ENCODE results near the gene DDC.
"Not testable (repeated sequence)": the region's sequence is repeated elsewhere in the genome, so short reads cannot be mapped to it uniquely, and the experiment has no call there.

DDC gene

DNA sequence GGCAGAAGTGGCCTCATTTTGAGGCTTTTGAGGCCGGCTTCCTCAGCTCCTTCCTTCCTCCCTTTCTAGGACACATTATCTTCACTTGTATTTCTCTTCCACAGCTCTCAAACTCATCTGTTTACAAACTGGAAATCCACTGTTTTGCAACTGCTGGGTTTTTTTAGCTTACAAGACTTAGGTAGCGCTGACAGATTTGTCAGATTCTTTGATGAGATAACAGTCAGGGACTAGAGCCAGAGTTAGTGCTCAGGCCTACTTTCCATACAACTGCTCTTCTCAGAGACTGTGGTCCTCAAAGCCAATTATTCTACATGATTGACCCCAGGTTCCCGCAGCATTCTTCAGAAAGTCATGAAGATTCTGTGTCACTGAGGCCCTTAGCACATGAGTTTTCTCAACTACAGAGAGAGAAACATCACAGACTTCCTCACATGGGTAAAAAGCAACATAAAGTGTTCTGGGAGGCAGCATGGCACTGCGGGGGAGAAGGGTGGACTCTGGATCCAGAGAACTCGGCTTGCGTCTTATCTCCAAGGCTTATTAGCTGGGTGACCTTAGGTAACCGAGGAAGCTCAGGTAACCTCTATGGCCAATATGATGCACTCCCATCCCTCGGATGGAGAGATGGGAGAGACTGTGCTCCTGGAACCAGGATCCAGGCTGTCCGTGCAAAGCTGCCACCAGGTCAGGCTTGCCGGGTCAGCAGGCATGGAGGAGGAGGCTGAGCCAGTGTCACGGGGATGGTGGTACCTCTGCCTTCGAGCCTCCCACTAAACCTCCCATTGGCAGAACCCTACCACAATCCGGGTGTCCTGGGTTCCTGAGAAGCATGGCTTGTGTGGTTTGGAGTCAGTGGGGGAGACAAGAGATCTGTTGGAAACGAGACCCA, 10.5 kb downstream of the DDC start:
- DNase-seq = no peak

GRCh38 chr7:50553973-50554372, 11.2 kb downstream of the DDC start:
- DNase-seq = no peak

- no peak for DNase-seq
Observed at GRCh38 chr7:50552921-50553320, 12.3 kb downstream of the DDC start.

DNA sequence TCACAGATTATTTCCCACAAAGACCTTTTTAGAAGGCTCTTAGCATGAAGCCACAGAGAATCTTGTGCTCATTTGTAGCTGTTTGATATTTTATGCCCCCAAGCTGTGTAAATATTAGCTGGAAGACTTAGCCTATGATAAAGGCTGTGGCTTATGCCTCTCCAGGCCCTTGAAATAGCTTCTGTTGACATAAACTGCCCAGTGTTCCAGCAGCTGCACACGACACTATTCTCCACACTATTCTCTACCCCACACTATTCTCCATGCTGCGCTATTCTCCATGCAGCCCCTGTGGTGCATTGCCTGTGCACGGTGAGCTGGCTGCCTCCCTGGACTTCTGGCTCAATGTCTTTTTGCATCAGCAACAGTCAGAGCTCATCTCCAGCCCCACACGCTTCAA, 13.1 kb downstream of the DDC start:
- no peak for DNase-seq

DNA sequence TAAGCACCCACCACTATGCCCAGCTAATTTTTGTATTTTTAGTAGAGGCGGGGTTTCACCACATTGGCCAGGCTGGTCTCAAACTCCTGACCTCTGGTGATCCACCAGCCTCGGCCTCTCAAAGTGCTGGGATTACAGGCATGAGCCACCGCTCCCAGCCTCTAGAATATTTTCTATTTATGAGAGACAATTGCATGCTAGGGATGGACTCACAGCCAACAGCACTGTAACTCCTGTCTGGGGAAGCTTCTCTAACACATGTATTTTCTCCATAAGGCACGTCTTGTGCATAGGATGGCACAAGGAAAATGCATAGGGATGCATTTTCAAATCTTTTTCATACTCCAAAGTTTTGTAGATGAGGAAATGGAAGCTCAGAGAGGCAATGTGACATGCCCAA, 19.6 kb downstream of the DDC start:
- DNase-seq = not testable (repeated sequence)

DNA sequence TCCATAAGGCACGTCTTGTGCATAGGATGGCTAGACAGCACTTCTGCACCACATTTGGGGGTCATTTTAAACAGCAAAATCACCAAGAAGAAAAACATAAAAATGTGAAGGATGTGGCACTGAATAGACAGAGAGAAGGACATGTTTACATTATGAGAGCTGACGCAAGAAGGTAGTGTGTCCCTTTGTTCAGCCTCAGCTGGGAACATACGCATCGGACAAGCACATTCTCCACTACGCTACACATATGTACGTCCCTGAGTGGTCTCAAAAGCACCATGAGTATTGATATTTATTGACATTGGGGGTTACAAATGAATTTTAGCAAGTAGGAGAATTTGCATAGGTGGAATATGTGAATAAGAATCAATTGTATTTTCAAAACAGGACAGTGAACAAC, 20.2 kb downstream of the DDC start:
- DNase-seq = no peak

- DNase-seq = no peak
Observed at GRCh38 chr7:50543776-50544442, 21.3 kb downstream of the DDC start.

- no peak for DNase-seq
Observed at GRCh38 chr7:50542132-50542531, 23.1 kb downstream of the DDC start.

- DNase-seq = no peak
Observed at GRCh38 chr7:50540785-50541579, 24.2 kb downstream of the DDC start.

GRCh38 chr7:50539725-50540124, 25.5 kb downstream of the DDC start:
- no peak for DNase-seq

DNA sequence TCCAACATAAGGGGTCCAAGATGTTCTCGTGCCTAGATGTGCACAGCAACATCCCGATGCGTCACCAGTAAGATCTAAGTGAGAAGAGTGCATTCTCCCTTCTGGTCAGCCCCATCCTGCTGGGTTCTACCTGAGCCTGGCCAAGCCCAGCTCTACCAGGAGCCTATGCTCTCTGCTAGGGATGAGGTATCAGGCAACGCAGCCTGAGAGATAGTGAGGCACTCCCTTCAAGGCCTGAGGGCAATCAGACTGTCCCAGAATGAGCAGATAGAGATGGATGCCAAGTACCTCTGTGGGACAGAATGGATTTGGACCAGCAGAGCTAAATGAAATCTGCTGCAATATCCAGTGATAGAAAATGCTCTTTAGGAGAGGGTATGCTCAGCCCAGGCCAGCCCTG, 26.7 kb downstream of the DDC start:
- DNase-seq = no peak

DNA sequence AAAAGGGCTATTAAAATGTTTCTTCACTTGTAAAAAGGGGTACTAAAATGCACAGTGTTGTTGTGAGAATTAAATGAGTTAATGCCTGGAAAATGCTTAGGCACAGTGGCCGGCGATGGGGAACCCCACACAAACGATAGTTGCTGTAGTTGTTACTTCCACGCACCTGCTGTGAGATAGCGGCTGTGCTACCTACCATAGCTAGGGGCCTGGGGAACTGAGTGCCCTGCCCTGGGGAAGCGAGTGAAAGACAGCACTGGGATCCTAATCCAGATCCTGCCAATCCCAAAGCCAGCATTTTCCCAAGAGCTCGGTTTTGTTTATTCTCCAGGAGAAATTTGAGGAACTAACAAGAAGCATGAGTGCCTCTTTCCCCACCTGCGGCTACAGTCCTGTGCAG, 27.8 kb downstream of the DDC start:
- DNase-seq = no peak

DNA sequence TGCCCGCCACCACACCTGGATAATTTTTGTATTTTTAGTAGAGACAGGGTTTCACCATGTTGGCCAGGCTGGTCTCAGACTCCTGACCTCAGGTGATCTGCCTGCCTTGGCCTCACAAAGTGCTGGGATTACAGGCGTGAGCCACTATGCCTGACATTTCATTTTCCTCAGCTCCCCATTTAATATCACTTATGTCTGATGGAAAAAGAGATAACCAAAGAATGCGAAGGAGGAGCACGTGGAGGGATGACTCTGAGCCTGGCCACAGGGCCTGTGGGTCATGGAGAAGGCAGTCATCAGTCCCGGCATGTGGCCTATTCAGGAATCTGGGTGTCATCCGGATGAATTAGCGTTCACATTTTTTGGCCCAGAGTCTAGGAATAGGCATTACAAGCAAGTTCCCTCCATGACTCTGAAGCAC, 29.9 kb downstream of the DDC start:
- not testable (repeated sequence) for DNase-seq

DNA sequence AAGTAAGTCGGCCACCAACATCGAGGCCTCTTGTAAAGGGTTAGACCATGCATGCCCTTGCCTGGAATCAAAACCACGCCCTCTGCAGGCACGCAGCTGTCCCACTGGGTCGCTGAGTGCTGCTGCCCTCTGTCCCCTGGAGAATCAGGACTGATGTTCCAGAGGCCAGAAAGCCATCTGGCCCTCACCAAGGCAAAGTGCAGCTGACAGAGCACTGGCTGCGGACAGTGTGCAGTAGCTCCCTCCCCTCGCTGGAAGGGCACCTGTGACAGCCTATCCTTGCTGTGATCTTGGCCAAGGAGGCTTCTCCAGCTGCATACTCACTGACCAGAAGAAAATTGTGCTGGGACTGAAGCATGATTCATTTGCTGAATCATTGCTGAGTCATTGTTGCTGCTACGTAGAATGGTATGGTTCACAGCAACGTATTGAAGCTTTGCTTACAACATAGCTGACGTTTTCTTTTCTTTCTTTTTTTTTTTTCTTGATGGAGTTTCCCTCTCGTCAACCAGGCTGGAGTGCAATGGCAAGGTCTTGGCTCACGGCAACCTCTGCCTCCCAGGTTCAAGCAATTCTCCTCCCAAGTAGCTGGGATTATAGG, 30.4 kb downstream of the DDC start:
- DNase-seq = no peak

DNA sequence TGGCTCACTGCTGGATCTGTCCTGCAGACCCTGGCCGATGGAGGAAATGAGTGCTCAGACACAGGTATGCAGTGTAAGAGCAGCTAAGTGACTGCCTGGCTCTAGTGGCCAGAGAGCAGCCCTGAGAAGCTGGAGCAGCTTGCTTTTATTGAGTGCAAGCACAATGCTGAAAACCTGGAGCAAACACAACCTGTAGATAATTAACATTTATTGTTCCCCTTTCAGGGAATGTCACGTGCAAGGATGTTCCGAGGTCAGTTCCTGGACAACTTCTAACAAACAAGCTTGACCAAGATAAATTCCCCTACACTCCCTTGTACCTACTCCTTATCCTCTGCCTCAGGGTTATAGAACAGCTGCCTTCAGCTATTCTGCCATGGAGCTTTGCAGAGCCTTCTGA, 31.3 kb downstream of the DDC start:
- no peak for DNase-seq

GRCh38 chr7:50531928-50532327, 33.3 kb downstream of the DDC start:
- no peak for DNase-seq

DNA sequence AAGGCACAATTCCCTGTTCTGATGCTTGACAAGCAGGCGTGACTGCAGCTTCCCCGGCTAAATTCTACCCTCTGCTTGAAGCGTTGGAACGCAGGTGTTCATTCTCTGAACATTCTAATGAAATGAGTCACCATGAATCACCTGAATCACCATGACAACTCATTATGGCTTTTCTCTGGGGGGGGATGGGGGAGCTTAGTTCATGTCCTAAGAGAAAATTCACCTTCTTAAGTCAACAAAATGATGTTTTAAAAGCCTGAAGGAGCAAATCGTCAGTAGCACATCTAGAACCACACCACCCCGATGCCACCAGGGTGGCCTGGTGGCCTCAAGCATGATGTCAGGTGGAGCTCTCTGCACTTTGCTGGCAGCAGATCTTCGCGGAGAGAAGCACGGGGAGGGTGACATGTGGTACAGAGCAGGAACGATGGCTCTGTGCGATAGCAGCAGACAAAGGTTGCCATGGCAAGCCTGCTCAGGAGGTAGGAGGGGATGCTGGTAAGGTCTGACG, 33.7 kb downstream of the DDC start:
- no peak for DNase-seq

DNA sequence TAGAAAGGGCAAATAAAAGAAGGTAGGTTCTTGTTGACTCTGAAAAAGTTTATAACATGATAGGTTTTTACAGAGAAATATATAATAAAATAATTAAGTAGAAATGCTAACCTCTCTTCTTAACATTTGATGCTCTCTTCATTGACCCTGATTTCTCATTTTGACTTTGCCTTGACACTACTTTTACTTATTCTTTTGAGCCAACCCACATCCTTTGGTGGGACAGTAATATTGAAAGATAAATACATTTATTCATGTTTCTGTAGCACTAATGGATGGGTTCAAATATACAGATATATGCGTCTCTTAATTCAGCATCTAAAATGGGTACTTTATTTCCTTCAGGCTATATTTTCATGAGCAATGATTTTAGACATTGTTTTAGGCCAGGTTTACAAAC, 34.4 kb downstream of the DDC start:
- DNase-seq = no peak

DNA sequence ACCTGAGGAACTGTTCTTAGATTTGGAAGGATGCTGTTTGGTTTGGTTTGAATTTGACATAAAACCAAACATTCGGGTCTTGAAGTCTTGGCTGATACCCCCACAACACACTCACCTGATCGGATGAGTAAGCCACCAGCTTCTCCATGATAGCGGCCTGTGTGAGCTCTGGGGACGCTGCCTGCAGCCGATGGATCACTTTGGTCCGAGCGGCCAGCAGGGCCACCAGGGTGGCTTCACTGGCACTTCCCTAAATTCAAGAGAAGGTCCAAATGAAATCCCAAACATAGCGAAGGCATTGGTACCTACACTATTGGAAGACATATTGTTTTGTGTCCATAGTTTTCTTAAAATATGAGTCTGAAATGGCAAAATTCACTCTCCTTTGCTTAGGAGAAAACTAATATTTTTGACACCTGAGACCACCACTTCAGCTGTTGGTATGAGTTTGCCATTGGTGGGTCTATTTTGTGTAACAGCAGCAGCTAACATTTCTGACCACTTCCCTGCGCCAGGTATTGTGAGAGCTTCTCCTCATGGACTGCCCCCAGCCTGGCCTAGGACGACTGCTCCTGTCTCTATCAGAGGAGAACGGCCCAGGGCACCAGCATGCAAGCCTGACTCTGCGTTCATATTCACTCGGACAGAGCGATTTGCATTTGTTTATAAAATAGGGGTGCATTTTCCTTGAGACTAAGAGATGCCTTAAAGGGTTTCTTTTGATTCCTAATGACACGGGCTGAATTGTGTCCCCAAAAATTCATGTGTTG, 35.9 kb downstream of the DDC start:
- no peak for DNase-seq

DNA sequence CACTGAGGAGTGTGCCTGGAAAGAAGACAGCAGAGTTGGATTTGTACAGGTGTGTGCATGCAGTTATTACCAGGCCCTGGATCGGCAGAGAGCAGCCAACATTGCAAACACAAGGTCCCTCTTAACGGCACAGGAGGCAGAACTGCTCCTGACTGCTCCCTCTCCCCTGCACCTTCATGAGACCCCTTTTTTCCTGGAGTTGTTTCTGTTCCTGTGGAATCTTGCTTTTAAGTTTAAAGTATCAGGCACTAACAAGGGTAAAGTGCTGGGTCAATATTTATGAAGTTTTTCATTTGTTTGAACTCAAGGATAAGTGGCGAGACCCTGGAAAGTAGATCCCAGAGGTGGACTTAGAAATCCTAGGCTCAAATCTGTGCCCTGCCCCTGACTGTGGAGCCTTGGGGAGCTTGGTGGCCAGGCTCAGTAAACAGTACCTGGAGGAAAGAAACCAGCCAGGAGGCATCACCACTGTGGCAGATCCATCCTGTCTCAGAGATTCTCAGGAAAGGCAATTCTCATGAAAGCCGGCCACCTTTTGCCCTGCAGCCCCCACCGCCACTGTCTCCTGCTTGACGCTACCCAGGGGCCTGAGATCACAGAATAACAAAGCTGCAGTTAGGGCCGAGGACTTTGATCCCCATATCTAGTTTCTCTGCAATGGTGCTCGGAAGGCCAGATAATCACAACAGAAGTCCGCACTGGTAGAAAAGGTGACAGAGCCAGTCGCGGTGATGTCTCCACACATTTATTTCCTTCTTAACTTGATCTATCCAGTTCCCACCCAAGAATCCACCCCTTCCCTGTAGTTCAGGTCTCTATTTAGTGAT, 36.7 kb downstream of the DDC start:
- no peak for DNase-seq

DNA sequence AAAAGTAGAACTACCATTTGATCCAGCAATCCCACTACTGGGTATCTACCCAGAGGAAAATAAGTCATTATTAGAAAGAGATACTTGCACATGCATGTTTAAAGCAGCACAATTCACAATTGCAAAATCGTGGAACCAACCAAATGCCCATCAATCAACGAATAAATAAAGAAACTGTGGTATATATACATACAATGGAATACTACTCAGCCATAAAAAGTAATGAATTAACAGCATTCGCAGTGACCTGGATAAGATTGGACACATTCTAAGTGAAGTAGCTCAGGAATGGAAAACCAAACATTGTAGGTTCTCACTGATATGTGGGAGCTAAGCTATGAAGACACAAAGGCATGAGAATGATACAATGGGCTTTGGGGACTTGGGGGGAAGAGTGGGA, 45.9 kb downstream of the DDC start:
- not testable (repeated sequence) for DNase-seq

Data from CD4-positive, alpha-beta T cell treated with Interleukin-12 subunit alpha and Interleukin-12 subunit beta, for 1 hour (primary cell).